Transverse colon (tissue), 4 donors: ENCODE data around the gene C21orf91. TPM values are rescaled to one million over a fixed set of nuclear protein-coding genes. Genes with fewer than 3 reads are reported as not detected.

Experiments
- DNase-seq: peaks from one replicate; pipeline ENCODE4 v3.0.0-alpha.2; 2019
- H3K27ac ChIP-seq, 4 donors: fragments of 200-600 bp; sonication (generic); 2 replicates each; pipeline ENCODE4 v1.5.1; 2016 to 2018; ENCODE audit warnings: inconsistent platforms in 4 of 4
- H3K27me3 ChIP-seq: fragments of 200-600 bp; sonication (generic); 2 replicates; pipeline ENCODE4 v1.5.1; 2017; ENCODE audit warnings: inconsistent platforms
- H3K36me3 ChIP-seq, 4 donors: fragments of 200-600 bp; sonication (generic); 2 replicates each; pipeline ENCODE4 v1.5.1; 2017 to 2019; ENCODE audit warnings: inconsistent platforms in 4 of 4
- H3K4me1 ChIP-seq, 4 donors: fragments of 200-600 bp; sonication (generic); 2 replicates each; pipeline ENCODE4 v1.5.1; 2017 to 2020; ENCODE audit warnings: inconsistent platforms in 4 of 4
- H3K4me3 ChIP-seq, 4 donors: fragments of 200-600 bp; sonication (generic); 1 replicate in 1 of 4; 2 replicates in 3 of 4; pipeline versions ENCODE4 v1.5.1 to v1.6.1; 2017 to 2019; ENCODE audit warnings: inconsistent platforms in 4 of 4
- H3K9me3 ChIP-seq, 2 donors: fragments of 200-600 bp; sonication (generic); 2 replicates each; pipeline ENCODE4 v1.5.1; 2017 to 2019; ENCODE audit warnings: inconsistent platforms in 2 of 2
- CTCF ChIP-seq, 5 experiments: fragments of 200-600 bp in 3 of 5; fragments of 450-650 bp in 2 of 5; sonication (generic) in 3 of 5; IDR thresholded peaks; 1 replicate in 2 of 5; 2 replicates in 3 of 5; pipeline ENCODE4 v1.5.1; 2016 to 2017; ENCODE audit warnings: antibody characterized with exemption in 5 of 5, inconsistent platforms in 3 of 5, mild to moderate bottlenecking in 2 of 5, moderate library complexity in 1 of 5
- EP300 ChIP-seq: sonication (generic); formaldehyde crosslinking; IDR thresholded peaks from one replicate; pipeline ENCODE4 v1.6.1; 2017; ENCODE audit warnings: antibody characterized with exemption, low read depth
- POLR2A ChIP-seq: fragments of 450-650 bp; IDR thresholded peaks from one replicate; pipeline ENCODE4 v1.6.1; 2016; ENCODE audit warnings: antibody characterized with exemption, mild to moderate bottlenecking, moderate library complexity
- POLR2AphosphoS5 ChIP-seq, 3 donors: sonication (generic); formaldehyde crosslinking; IDR thresholded peaks; one replicate each; pipeline ENCODE4 v1.6.1; 2016; ENCODE audit warnings: antibody characterized with exemption in 3 of 3
- WGBS, 2 donors: methylation state at CpG; one replicate each; pipeline ENCODE4 v1.1.5; 2018; ENCODE audit warnings: low coverage in 1 of 2; 5-methylcytosine and 5-hydroxymethylcytosine counted together
- in situ Hi-C, 4 donors: fragments of 200-750 bp; cut with MboI; loops; one replicate each; pipeline versions ENCODE4 v1.15.0 to v1.15.1; 2017; ENCODE audit warnings: low sequenced_read_pairs in 3 of 4, low pct_ligation_motif_present in 1 of 4, low pct_unique_long_range_greater_than_20kb in 1 of 4
- intact Hi-C: fragments of 100-400 bp; cut with DNase I; formaldehyde crosslinking; loops from one replicate; pipeline ENCODE4 v1.15.1; 2023; ENCODE audit warnings: low total_unique reads
- total RNA-seq, 4 donors: library from RNA; depleted of rRNA; stranded (reverse); fragments of >200 nt; gene quantifications; one replicate each; pipeline ENCODE4 v1.1.0, GENCODE V29; 2016

The C21orf91 gene
- total RNA-seq, 4 donors from 2014 or later: 3.2 to 10.8 (median 5.6) TPM

- intact Hi-C loops (no loop called here), in situ Hi-C loops (no loop called here)
- Histone ChIP-seq H3K27me3 (no peaks in the 10 kb centered on the region), H3K4me1 (no peaks in the 10 kb centered on the region), H3K27ac (no peak overlapping the region), H3K36me3 (no peaks in the 10 kb centered on the region), H3K9me3 (no peaks in the 10 kb centered on the region), H3K4me3 (no peak overlapping the region)
- WGBS, 2 donors: 47 to 52% methylated on average over 3 of the region's 3 CpGs
- TF ChIP-seq POLR2A (no peak), POLR2AphosphoS5 (IDR thresholded peaks at IDR 0.05) (no peak), CTCF (IDR thresholded peaks at IDR 0.05) (no peak), EP300 (no peak)
- DNase-seq: no peak
These were observed 49.7 kb downstream of the C21orf91 start for GRCh38 chr21:17769447-17769845.

GRCh38 chr21:17768840-17769446 lies 50.2 kb downstream of the C21orf91 start:
- in situ Hi-C loops (no loop called here), intact Hi-C loops (no loop called here)
- Histone ChIP-seq H3K27me3 (no peaks in the 10 kb centered on the region), H3K27ac (no peak overlapping the region), H3K9me3 (no peaks in the 10 kb centered on the region), H3K36me3 (no peaks in the 10 kb centered on the region), H3K4me1 (no peaks in the 10 kb centered on the region), H3K4me3 (no peak overlapping the region)
- TF ChIP-seq POLR2A (no peak), CTCF (IDR thresholded peaks at IDR 0.05) (no peak), POLR2AphosphoS5 (IDR thresholded peaks at IDR 0.05) (no peak), EP300 (no peak)
- no peak for DNase-seq
- 46 to 57% methylated on average over 3 of the region's 3 CpGs for WGBS, 2 donors

GRCh38 chr21:17765207-17765606 lies 53.9 kb downstream of the C21orf91 start:
- in situ Hi-C loops: no loop called here
- H3K27ac ChIP-seq: no peak overlapping the region
- 94 to 100% methylated on average over 4 to 5 of the region's 5 CpGs for WGBS, 2 donors
- no peaks in the 10 kb centered on the region for H3K4me1 ChIP-seq
- intact Hi-C loops: no loop called here
- no peaks in the 10 kb centered on the region for H3K27me3 ChIP-seq
- no peaks in the 10 kb centered on the region for H3K9me3 ChIP-seq
- no peak overlapping the region for H3K4me3 ChIP-seq
- TF ChIP-seq CTCF (IDR thresholded peaks at IDR 0.05): no peak
- no peak for TF ChIP-seq POLR2A
- no peak for TF ChIP-seq POLR2AphosphoS5 (IDR thresholded peaks at IDR 0.05)
- TF ChIP-seq EP300: no peak
- H3K36me3 ChIP-seq: no peaks in the 10 kb centered on the region
- no peak for DNase-seq

GRCh38 chr21:17763288-17764037 lies 55.7 kb downstream of the C21orf91 start:
- Histone ChIP-seq H3K27me3 (no peaks in the 10 kb centered on the region), H3K36me3 (no peaks in the 10 kb centered on the region), H3K9me3 (no peaks in the 10 kb centered on the region), H3K27ac (no peak overlapping the region), H3K4me1 (no peaks in the 10 kb centered on the region), H3K4me3 (no peak overlapping the region)
- in situ Hi-C loops: no loop called here
- TF ChIP-seq CTCF (IDR thresholded peaks at IDR 0.05) (no peak), EP300 (no peak), POLR2AphosphoS5 (IDR thresholded peaks at IDR 0.05) (no peak), POLR2A (no peak)
- WGBS, 2 donors: 91 to 95% methylated on average over 6 to 9 of the region's 9 CpGs
- DNase-seq: no peak
- intact Hi-C loops: no loop called here
